SK-N-SH treated with all-trans-retinoic acid at 6 μM for 48 hours (cell line): ENCODE measurements around the gene FOXK1.

Source experiments
- CSDC2 ChIP-seq: fragments of 250-450 bp; sonication (Bioruptor Pico); IDR thresholded peaks from 2 replicates; pipeline ENCODE4 v1.5.0; 2020; ENCODE audit warnings: mild to moderate bottlenecking, moderate library complexity
- ZC3H10 ChIP-seq: fragments of 250-450 bp; sonication (Bioruptor Pico); IDR thresholded peaks from 2 replicates; pipeline ENCODE4 v1.5.1; 2021; ENCODE audit warnings: mild to moderate bottlenecking, moderate library complexity

DNA sequence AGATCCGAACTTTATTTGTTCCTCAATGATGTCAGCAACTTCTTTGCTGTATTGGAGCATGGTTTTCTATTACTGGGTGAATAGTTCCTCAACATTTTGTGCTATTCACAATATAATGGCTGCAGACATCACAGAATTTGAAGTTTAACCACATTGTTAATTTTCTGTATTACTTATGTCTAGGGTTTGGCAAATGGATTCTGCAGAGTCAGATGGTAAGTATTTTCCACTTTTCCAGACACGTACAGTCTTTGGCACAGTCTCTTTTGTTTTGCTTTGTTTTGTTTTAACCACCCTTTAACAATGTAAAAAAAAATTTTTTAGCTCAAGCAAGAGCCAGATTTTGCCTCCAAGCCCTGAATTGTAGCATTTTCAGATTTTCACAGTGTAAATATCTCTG, 36.8 kb upstream of the FOXK1 start:
- TF ChIP-seq ZC3H10 (CRISPR knock-in tag) (no peak), CSDC2 (CRISPR knock-in tag) (no peak)
